Erythroblast (primary cell): Measurements from ENCODE around the gene ACKR3.

Experiments
- GATA1 ChIP-seq: IDR thresholded peaks from 2 replicates; pipeline ENCODE4 v1.6.1; 2011; ENCODE audit warnings: low read depth, mild to moderate bottlenecking, control low read depth, low read length, moderate library complexity
- POLR2A ChIP-seq: IDR thresholded peaks from 2 replicates; pipeline ENCODE4 v1.6.1; 2011; ENCODE audit warnings: mild to moderate bottlenecking, low read length

GRCh38 chr2:236548179-236548921, 21.3 kb upstream of the ACKR3 start:
- TF ChIP-seq POLR2A (no peak), GATA1 (no peak)
